Suprapubic skin (tissue), 4 donors: ENCODE measurements around the gene KLRF2. TPM values are rescaled to one million over a fixed set of nuclear protein-coding genes. Genes with fewer than 3 reads are reported as not detected.

Source experiments
- DNase-seq, 2 donors: peaks; one replicate each; pipeline ENCODE4 v3.0.0-alpha.2; 2019; ENCODE audit warnings: low spot score in 2 of 2
- H3K27ac ChIP-seq: fragments of 200-600 bp; sonication (generic); one replicate; pipeline ENCODE4 v1.5.1; 2019
- H3K27me3 ChIP-seq: fragments of 200-600 bp; sonication (generic); one replicate; pipeline ENCODE4 v1.5.1; 2019
- H3K36me3 ChIP-seq: fragments of 200-600 bp; sonication (generic); one replicate; pipeline ENCODE4 v1.5.1; 2019
- H3K4me1 ChIP-seq: fragments of 200-600 bp; sonication (generic); one replicate; pipeline ENCODE4 v1.5.1; 2019
- H3K4me3 ChIP-seq: fragments of 200-600 bp; sonication (generic); one replicate; pipeline ENCODE4 v1.5.1; 2019; ENCODE audit warnings: mild to moderate bottlenecking
- H3K9me3 ChIP-seq: fragments of 200-600 bp; sonication (generic); one replicate; pipeline ENCODE4 v1.5.1; 2019
- EP300 ChIP-seq: sonication (generic); formaldehyde crosslinking; IDR thresholded peaks from one replicate; pipeline ENCODE4 v1.6.1; 2017; ENCODE audit warnings: antibody characterized with exemption
- POLR2A ChIP-seq, 2 donors: fragments of 450-650 bp; IDR thresholded peaks; one replicate each; pipeline ENCODE4 v1.6.1; 2017; ENCODE audit warnings: antibody characterized with exemption in 2 of 2, mild to moderate bottlenecking in 2 of 2, moderate library complexity in 2 of 2
- POLR2AphosphoS5 ChIP-seq, 3 donors: sonication (generic); formaldehyde crosslinking; IDR thresholded peaks; one replicate each; pipeline ENCODE4 v1.6.1; 2017; ENCODE audit warnings: antibody characterized with exemption in 3 of 3
- WGBS: methylation state at CpG from one replicate; pipeline ENCODE4 v1.1.5; 2018; 5-methylcytosine and 5-hydroxymethylcytosine counted together
- total RNA-seq, 4 donors: library from RNA; depleted of rRNA; stranded (reverse); fragments of >200 nt; gene quantifications; one replicate each; pipeline ENCODE4 v1.1.0, GENCODE V29; 2016
- TF ChIP-seq, protein P1 (sequence below), 2 donors: fragments of 200-600 bp in 1 of 2; fragments of 450-650 bp in 1 of 2; sonication (generic) in 1 of 2; IDR thresholded peaks; one replicate each; pipeline ENCODE4 v1.5.1; 2016 to 2019; ENCODE audit warnings: antibody characterized with exemption in 2 of 2, mild to moderate bottlenecking in 1 of 2, moderate library complexity in 1 of 2

Gene KLRF2
- total RNA-seq, 4 donors from 2014 or later, result not detected

DNA sequence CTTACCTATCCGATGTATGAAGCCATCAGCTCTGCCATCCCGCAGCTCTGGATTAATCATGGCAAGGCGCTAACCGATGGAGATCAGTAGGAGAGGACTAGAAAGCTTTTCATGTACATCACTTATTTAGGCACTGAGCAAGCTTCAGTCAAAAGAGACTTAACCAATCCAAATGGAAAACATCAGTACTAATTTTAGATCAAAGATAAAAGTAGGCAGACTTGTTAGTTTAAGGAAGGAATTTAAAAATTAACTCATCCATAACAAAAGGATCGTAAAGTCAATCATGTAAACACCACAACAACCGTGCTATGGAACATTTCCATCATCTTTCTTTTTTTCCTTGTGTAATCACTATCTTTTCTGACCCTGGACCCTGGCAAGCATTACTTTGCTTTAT, 51.0 kb downstream of the KLRF2 start, which contains the start of gene CLEC2A:
CLEC2A (minus strand) TSS at position 101 of the 400 bp plus-strand sequence; CDS start at position 60, 41 bp downstream.
- Histone ChIP-seq H3K27ac (peak within 1 kb of the TSS; percentile 33), H3K36me3 (no peaks in the 10 kb centered on the region), H3K27me3 (no peaks in the 10 kb centered on the region), H3K9me3 (no peaks in the 10 kb centered on the region), H3K4me3 (peak within 1 kb of the TSS; percentile 8), H3K4me1 (no peaks in the 10 kb centered on the region)
- TF ChIP-seq POLR2AphosphoS5 (IDR thresholded peaks at IDR 0.05) (no peak), EP300 (no peak), POLR2A (IDR thresholded peaks at IDR 0.05) (no peak)
- TF ChIP-seq, protein P1, sequence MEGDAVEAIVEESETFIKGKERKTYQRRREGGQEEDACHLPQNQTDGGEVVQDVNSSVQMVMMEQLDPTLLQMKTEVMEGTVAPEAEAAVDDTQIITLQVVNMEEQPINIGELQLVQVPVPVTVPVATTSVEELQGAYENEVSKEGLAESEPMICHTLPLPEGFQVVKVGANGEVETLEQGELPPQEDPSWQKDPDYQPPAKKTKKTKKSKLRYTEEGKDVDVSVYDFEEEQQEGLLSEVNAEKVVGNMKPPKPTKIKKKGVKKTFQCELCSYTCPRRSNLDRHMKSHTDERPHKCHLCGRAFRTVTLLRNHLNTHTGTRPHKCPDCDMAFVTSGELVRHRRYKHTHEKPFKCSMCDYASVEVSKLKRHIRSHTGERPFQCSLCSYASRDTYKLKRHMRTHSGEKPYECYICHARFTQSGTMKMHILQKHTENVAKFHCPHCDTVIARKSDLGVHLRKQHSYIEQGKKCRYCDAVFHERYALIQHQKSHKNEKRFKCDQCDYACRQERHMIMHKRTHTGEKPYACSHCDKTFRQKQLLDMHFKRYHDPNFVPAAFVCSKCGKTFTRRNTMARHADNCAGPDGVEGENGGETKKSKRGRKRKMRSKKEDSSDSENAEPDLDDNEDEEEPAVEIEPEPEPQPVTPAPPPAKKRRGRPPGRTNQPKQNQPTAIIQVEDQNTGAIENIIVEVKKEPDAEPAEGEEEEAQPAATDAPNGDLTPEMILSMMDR (IDR thresholded peaks at IDR 0.05), result no peak
- DNase-seq, result no peak
- WGBS, result 66% methylated on average over 6 of the region's 6 CpGs

DNA sequence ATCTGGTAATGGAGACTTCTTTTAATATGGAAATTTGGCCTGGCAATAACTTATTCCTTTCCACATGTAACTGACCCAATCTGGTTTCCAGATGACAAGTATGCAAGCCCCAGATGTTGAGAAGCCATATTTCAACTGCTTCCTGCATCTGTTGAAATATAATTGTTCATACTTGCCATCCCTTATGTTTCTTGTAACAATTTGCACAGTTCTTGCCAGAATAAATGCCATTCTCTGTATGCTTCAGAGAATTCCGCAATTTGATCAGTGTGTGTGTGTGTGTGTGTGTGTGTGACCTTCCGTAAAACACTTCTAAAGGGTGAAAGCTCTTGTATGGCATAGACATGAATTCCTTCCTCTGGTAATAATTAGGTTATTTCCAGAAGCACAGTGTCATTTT, 52.7 kb downstream of the KLRF2 start:
- Histone ChIP-seq H3K4me3 (no peak overlapping the region), H3K9me3 (no peaks in the 10 kb centered on the region), H3K27ac (no peak overlapping the region), H3K36me3 (no peaks in the 10 kb centered on the region), H3K4me1 (no peaks in the 10 kb centered on the region), H3K27me3 (no peaks in the 10 kb centered on the region)
- DNase-seq, result no peak
- no peak for TF ChIP-seq EP300
- no peak for TF ChIP-seq POLR2A (IDR thresholded peaks at IDR 0.05)
- TF ChIP-seq POLR2AphosphoS5 (IDR thresholded peaks at IDR 0.05), result no peak
- TF ChIP-seq, protein P1 (IDR thresholded peaks at IDR 0.05), result no peak
- WGBS, result 49% methylated on average over 2 of the region's 2 CpGs

DNA sequence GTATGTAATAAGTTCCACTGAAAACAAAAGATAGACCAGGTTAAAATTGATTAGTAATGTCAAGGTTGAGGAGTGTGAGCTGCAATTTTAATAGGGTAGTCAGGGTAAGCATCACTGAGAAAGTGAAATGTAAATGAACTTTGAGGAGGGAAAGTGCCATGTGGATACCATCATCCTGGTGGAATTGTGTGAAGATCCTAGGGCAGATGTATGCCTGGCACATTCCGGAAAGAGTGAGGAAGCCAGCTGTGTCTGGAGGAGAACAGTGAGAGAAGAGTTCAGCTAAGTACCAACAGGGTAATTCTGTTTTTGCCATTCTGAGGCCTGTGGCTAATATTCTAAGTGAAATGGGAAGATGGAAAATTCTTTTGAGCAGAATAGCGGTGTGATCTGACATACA, 53.7 kb downstream of the KLRF2 start:
- no peaks in the 10 kb centered on the region for H3K4me1 ChIP-seq
- no peak overlapping the region for H3K4me3 ChIP-seq
- no peak for DNase-seq
- no peaks in the 10 kb centered on the region for H3K36me3 ChIP-seq
- TF ChIP-seq POLR2A (IDR thresholded peaks at IDR 0.05) (no peak), EP300 (no peak), POLR2AphosphoS5 (IDR thresholded peaks at IDR 0.05) (no peak)
- TF ChIP-seq, protein P1 (IDR thresholded peaks at IDR 0.05), result no peak
- WGBS, result 88% methylated on average over 2 of the region's 2 CpGs
- H3K27ac ChIP-seq, result no peak overlapping the region
- no peaks in the 10 kb centered on the region for H3K27me3 ChIP-seq
- H3K9me3 ChIP-seq, result no peaks in the 10 kb centered on the region

DNA sequence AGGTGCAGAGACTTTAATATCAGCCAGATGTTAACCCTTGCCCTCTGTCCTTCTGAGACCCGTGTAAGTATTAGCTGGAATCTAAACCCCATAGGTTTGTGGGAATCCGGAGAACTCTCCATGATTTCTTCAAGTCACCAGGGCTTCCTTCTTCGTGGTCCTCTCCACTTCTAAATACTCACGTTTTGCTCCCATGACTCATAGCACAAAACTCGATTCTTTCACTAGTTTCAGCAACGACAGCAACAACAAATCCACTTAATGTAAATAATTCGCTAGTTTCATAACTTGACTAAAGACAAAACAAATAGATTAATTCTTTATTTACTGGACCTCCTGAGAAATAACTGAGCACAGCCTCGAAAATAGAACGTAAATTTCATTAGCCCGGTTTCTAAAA, 55.3 kb downstream of the KLRF2 start:
- DNase-seq, result no peak
- Histone ChIP-seq H3K27ac (no peak overlapping the region), H3K36me3 (no peaks in the 10 kb centered on the region), H3K4me1 (no peaks in the 10 kb centered on the region), H3K27me3 (no peaks in the 10 kb centered on the region), H3K9me3 (no peaks in the 10 kb centered on the region), H3K4me3 (no peak overlapping the region)
- WGBS, result 80% methylated on average over 10 of the region's 10 CpGs
- no peak for TF ChIP-seq POLR2AphosphoS5 (IDR thresholded peaks at IDR 0.05)
- no peak for TF ChIP-seq POLR2A (IDR thresholded peaks at IDR 0.05)
- TF ChIP-seq, protein P1 (IDR thresholded peaks at IDR 0.05), result no peak
- no peak for TF ChIP-seq EP300

DNA sequence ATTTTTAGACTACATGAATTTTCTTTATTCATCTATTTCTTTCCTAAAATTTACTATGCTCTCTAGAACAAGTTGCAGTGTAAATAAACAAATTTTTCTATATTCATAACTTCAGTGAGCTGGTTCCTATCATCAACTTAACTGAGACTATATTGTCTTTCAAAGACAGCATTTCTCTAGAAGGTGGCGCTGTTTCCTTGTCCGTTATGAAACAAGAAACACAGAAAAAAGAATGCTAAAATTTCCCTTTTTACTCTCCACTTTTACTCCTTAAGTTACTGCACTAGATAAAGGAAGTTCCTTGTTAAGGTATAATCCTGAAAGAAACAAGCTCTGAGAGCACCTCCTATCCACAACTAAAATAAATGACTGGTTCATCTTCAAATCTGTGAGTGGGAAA, 59.1 kb downstream of the KLRF2 start:
- DNase-seq, result no peak
- Histone ChIP-seq H3K36me3 (no peaks in the 10 kb centered on the region), H3K4me1 (no peaks in the 10 kb centered on the region), H3K9me3 (no peaks in the 10 kb centered on the region), H3K27me3 (no peaks in the 10 kb centered on the region), H3K27ac (no peak overlapping the region), H3K4me3 (no peak overlapping the region)
- TF ChIP-seq, protein P1 (IDR thresholded peaks at IDR 0.05), result no peak
- TF ChIP-seq POLR2AphosphoS5 (IDR thresholded peaks at IDR 0.05) (no peak), POLR2A (IDR thresholded peaks at IDR 0.05) (no peak), EP300 (no peak)
- WGBS, result 53% methylated on average over 2 of the region's 2 CpGs
